ENCODE measurements around the gene PKN3.

The PKN3 gene

GRCh38 chr9:128714586-128715435 lies 12.5 kb downstream of the PKN3 start:
- TF ChIP-seq SIN3A (IDR thresholded peaks at IDR 0.05; ENCODE audit: borderline replicate concordance, insufficient read depth, low read length): no peak
- TF ChIP-seq REST (IDR thresholded peaks at IDR 0.05; ENCODE audit: insufficient read depth in 1 of 2, low read depth in 2 of 2, low read length in 2 of 2): no peak
- TF ChIP-seq FOXP2 (optimal IDR thresholded peaks at IDR 0.05; ENCODE audit: borderline replicate concordance, extremely low read depth, extremely low read length, insufficient read depth): no peak
- TF ChIP-seq TAF1 (IDR thresholded peaks at IDR 0.05; ENCODE audit: borderline replicate concordance, insufficient read depth, low read length): no peak
- no peak for TF ChIP-seq POLR2AphosphoS5 (IDR thresholded peaks at IDR 0.05; ENCODE audit: low read depth, low read length)

DNA sequence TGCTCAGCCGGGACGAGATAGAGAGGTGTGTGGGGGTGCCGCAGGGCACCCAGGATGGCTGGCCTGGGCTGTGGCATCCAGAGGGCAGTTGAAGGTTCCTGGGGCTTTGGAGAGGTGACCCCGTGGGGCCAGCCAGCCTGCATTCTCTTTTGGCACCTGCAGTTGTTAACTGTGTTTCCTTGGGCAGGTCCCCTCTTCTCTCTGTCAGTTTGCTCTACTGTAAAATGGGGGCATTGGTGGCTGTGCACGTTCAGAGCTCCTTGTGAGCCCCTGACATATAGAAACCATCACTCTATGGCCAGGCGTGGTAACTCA lies 13.1 kb downstream of the PKN3 start:
- TF ChIP-seq POLR2AphosphoS5 (IDR thresholded peaks at IDR 0.05; ENCODE audit: low read depth, low read length) (no peak), TAF1 (IDR thresholded peaks at IDR 0.05; ENCODE audit: borderline replicate concordance, insufficient read depth, low read length) (no peak), REST (IDR thresholded peaks at IDR 0.05; ENCODE audit: insufficient read depth in 1 of 2, low read depth in 2 of 2, low read length in 2 of 2) (no peak), FOXP2 (optimal IDR thresholded peaks at IDR 0.05; ENCODE audit: borderline replicate concordance, extremely low read depth, extremely low read length, insufficient read depth) (no peak), SIN3A (IDR thresholded peaks at IDR 0.05; ENCODE audit: borderline replicate concordance, insufficient read depth, low read length) (no peak)

DNA sequence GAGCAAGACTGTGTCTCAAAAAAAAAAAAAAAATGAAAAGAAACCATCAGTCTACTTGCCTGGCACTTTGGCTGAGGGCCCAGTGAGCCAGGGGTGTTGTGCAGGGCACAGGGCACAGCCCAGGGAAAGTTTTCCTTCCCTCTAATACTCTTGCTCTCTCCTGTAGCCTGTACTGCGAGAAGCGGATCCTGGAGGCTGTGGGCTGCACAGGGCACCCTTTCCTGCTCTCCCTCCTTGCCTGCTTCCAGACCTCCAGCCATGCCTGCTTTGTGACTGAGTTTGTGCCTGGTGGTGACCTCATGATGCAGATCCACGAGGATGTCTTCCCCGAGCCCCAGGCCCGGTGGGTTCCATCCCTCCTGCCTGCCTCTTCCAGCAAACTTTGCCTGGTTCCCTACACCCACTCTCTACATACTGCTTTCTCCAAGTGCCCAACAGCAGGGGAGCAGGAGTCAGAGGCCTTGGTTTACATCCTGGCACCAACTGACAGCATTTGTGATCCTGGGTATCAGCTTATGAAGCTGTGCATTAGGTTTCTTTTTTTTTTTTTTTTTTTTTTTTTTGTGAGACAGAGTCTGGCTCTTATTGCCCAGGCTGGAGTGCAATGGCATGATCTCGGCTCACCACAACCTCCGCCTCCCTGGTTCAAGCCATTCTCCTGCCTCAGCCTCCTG lies 14.4 kb downstream of the PKN3 start:
- TF ChIP-seq TAF1 (IDR thresholded peaks at IDR 0.05; ENCODE audit: borderline replicate concordance, insufficient read depth, low read length) (no peak), POLR2AphosphoS5 (IDR thresholded peaks at IDR 0.05; ENCODE audit: low read depth, low read length) (no peak), SIN3A (IDR thresholded peaks at IDR 0.05; ENCODE audit: borderline replicate concordance, insufficient read depth, low read length) (no peak), FOXP2 (optimal IDR thresholded peaks at IDR 0.05; ENCODE audit: borderline replicate concordance, extremely low read depth, extremely low read length, insufficient read depth) (no peak), REST (IDR thresholded peaks at IDR 0.05; ENCODE audit: insufficient read depth in 1 of 2, low read depth in 2 of 2, low read length in 2 of 2) (no peak)

- TF ChIP-seq POLR2AphosphoS5 (IDR thresholded peaks at IDR 0.05; ENCODE audit: low read depth, low read length): no peak
- TF ChIP-seq REST (IDR thresholded peaks at IDR 0.05; ENCODE audit: insufficient read depth in 1 of 2, low read depth in 2 of 2, low read length in 2 of 2): no peak
- no peak for TF ChIP-seq FOXP2 (optimal IDR thresholded peaks at IDR 0.05; ENCODE audit: borderline replicate concordance, extremely low read depth, extremely low read length, insufficient read depth)
- TF ChIP-seq SIN3A (IDR thresholded peaks at IDR 0.05; ENCODE audit: borderline replicate concordance, insufficient read depth, low read length): no peak
- no peak for TF ChIP-seq TAF1 (IDR thresholded peaks at IDR 0.05; ENCODE audit: borderline replicate concordance, insufficient read depth, low read length)
Measured at GRCh38 chr9:128718047-128718446, 15.7 kb downstream of the PKN3 start.
